ENCODE results near the gene TAS2R50.

Gene TAS2R50

GRCh38 chr12:10956085-10956484, 30.6 kb downstream of the TAS2R50 start:
- H3K4me3 ChIP-seq (ENCODE audit: low read depth, low read length), result no peak overlapping the region

- no peak overlapping the region for H3K4me3 ChIP-seq (ENCODE audit: low read depth, low read length)
Observed at GRCh38 chr12:10952645-10953044, 34.1 kb downstream of the TAS2R50 start.

- no peak overlapping the region for H3K4me3 ChIP-seq (ENCODE audit: low read depth, low read length)
Observed at GRCh38 chr12:10943167-10943566, 43.5 kb downstream of the TAS2R50 start.

- H3K4me3 ChIP-seq (ENCODE audit: low read depth, low read length), result no peak overlapping the region
Observed at GRCh38 chr12:10941916-10942607, 44.6 kb downstream of the TAS2R50 start.

GRCh38 chr12:10941369-10941768, 45.3 kb downstream of the TAS2R50 start:
- H3K4me3 ChIP-seq (ENCODE audit: low read depth, low read length), result no peak overlapping the region

GRCh38 chr12:10940389-10940788, 46.3 kb downstream of the TAS2R50 start:
- no peak overlapping the region for H3K4me3 ChIP-seq (ENCODE audit: low read depth, low read length)

GRCh38 chr12:10939163-10939562, 47.5 kb downstream of the TAS2R50 start, which contains the start of gene TAS2R14:
TAS2R14 (minus strand) TSS chr12:10939263; CDS start chr12:10939207, 56 bp downstream.
- no peak within 1 kb of the TSS for H3K4me3 ChIP-seq (ENCODE audit: low read depth, low read length)

GRCh38 chr12:10936506-10936905, 50.2 kb downstream of the TAS2R50 start:
- no peak overlapping the region for H3K4me3 ChIP-seq (ENCODE audit: low read depth, low read length)
